Smooth muscle cell of the brain vasculature (primary cell): Measurements from ENCODE around the gene NLK.

Source experiments
- DNase-seq: peaks from one replicate; pipeline ENCODE4 v3.0.0-alpha.2; 2012; ENCODE audit warnings: low read depth, low spot score

Gene NLK

GRCh38 chr17:28113269-28113668, 70.8 kb downstream of the NLK start:
- no peak for DNase-seq

GRCh38 chr17:28115046-28115445, 72.6 kb downstream of the NLK start:
- DNase-seq = no peak

GRCh38 chr17:28117304-28117703, 74.8 kb downstream of the NLK start:
- DNase-seq = no peak

GRCh38 chr17:28118362-28118761, 75.9 kb downstream of the NLK start:
- DNase-seq = no peak

GRCh38 chr17:28119046-28119445, 76.6 kb downstream of the NLK start:
- no peak for DNase-seq

- DNase-seq = no peak
Observed at GRCh38 chr17:28119560-28119959, 77.1 kb downstream of the NLK start.

GRCh38 chr17:28120766-28121165, 78.3 kb downstream of the NLK start:
- no peak for DNase-seq

GRCh38 chr17:28124962-28125361, 82.5 kb downstream of the NLK start:
- no peak for DNase-seq

- no peak for DNase-seq
Observed at GRCh38 chr17:28125526-28126378, 83.3 kb downstream of the NLK start.

GRCh38 chr17:28127196-28127595, 84.7 kb downstream of the NLK start:
- DNase-seq = no peak

GRCh38 chr17:28128779-28129178, 86.3 kb downstream of the NLK start:
- DNase-seq = no peak

- no peak for DNase-seq
Observed at GRCh38 chr17:28130472-28130871, 88.0 kb downstream of the NLK start.

- no peak for DNase-seq
Observed at GRCh38 chr17:28131599-28131998, 89.1 kb downstream of the NLK start.

- no peak for DNase-seq
Observed at GRCh38 chr17:28133562-28133970, 91.1 kb downstream of the NLK start.

- no peak for DNase-seq
Observed at GRCh38 chr17:28136923-28137322, 94.4 kb downstream of the NLK start.

GRCh38 chr17:28139822-28140221, 97.3 kb downstream of the NLK start:
- no peak for DNase-seq

GRCh38 chr17:28141313-28141712, 98.8 kb downstream of the NLK start:
- DNase-seq = no peak

GRCh38 chr17:28141773-28142172, 99.3 kb downstream of the NLK start:
- DNase-seq = no peak

GRCh38 chr17:28142305-28142704, 99.8 kb downstream of the NLK start:
- no peak for DNase-seq

GRCh38 chr17:28144019-28144418, 101.5 kb downstream of the NLK start:
- DNase-seq = no peak

- no peak for DNase-seq
Observed at GRCh38 chr17:28145348-28145747, 102.9 kb downstream of the NLK start.

GRCh38 chr17:28147017-28147416, 104.5 kb downstream of the NLK start:
- DNase-seq = no peak

GRCh38 chr17:28151001-28151400, 108.5 kb downstream of the NLK start:
- no peak for DNase-seq

GRCh38 chr17:28154214-28154613, 111.7 kb downstream of the NLK start:
- DNase-seq = no peak
